GM18868 (cell line): ENCODE data around the gene COPZ1.
"Not testable (repeated sequence)": the region's sequence is repeated elsewhere in the genome, so short reads cannot be mapped to it uniquely, and the experiment has no call there.

Source experiments
- ATAC-seq: cut with Tn5 transposase; IDR thresholded peaks from one replicate; pipeline ENCODE4 v1.9.1; 2021; ENCODE audit warnings: mild to moderate bottlenecking, moderate library complexity; ENCODE audit not compliant: unreplicated experiment

The COPZ1 gene, protein sequence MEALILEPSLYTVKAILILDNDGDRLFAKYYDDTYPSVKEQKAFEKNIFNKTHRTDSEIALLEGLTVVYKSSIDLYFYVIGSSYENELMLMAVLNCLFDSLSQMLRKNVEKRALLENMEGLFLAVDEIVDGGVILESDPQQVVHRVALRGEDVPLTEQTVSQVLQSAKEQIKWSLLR

DNA sequence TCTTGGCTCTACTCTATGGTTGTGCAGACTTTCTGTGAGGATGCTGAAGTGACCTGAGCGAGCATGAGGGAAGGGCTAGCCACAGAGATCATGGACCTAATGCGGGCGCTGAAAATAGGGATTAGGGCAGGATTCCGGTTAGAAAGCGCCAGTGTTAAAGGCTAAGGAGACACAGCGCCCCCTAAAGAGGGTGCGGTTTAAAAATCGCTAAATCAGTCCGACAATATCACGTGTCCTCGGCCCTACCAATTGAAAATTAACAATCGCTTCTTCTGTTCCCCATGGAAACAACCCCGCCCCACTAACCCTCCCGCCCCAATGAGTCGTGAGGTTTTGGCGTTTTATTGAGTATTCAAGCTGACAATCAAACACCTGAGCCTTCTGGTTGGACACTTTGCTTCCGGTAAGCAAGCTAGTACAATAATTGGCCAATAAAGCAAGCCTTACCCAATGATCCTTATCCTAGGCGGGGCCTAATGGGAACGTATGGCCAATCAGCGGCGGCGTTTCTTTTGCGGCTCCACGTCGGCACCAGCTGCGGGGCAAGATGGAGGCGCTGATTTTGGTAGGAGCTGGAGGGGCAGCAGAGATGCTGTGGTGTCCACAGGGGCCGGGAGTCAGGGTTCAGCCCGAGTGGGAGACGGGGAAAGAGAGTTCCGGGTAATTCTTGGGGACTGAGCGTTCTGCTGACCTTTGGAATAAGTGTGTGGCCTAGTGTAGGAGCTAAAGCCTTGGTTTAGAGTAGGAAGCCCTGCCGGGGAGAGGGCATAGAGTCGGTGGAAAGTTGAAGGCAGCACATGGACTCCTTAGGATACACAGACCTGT lies at the start of gene COPZ1:
COPZ1 (plus strand) TSS at position 515 of the 825 bp plus-strand sequence; CDS start at position 548, 33 bp downstream.
- ATAC-seq, result peak; percentile 99

DNA sequence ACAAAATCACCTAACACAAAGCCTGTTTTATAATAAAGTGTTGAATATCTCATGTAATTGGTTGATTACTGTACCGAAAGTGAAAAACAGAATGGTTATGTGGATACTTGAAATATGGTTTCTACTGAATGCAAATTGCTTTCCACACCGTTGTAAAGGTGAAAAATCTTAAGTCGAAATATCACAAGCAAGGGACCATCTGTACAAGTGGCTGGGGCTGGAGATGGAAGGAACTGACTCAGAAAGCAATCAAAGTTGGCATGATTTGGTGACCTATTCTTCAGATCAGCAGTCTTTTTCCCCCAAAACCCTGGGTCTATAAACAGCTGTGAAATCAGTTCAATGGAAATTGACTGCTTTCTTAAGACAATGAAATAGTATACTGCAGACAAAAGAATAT lies 48.6 kb upstream of the COPZ1 start:
- no peak for ATAC-seq

DNA sequence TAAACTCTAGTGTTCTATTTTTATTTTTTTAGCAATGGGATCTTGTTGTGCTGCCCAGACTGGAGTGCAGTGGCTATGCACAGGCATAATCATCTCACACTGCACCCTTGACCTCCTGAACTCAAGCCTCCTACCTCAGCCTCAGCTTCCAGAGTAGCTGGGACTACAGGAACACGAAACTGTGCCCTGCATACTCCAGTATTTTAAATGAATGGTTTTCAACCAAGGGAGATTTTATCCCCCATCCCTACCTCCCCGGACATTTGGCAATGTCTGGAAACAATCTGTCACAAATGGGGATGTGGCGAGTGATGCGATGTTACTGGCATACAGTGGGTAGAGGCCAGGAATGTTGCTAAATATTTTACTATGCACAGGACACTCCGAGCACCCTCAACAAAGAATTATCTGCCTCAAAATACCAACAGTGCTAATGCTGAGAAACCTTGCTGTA lies 47.1 kb upstream of the COPZ1 start:
- ATAC-seq, result no peak

DNA sequence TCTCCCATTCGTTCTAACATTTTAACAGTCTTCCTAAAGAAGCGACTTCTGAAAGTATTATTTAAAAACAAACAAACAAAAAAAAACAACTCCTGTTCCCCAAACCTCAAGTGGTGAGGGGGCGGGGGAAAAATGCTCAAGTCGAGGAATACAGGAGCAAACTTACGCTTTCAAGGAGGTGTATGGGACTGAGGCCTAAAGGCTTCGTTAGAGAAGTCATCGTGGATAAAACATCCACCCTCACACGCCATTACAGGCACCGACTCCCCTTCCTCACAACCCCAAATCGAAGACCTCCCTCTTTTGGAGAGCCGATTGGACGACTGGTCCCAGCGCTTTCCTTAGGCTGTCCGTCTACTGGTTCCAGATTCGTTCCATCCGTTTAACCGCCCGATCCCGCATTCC lies 45.7 kb upstream of the COPZ1 start:
- ATAC-seq, result no peak

DNA sequence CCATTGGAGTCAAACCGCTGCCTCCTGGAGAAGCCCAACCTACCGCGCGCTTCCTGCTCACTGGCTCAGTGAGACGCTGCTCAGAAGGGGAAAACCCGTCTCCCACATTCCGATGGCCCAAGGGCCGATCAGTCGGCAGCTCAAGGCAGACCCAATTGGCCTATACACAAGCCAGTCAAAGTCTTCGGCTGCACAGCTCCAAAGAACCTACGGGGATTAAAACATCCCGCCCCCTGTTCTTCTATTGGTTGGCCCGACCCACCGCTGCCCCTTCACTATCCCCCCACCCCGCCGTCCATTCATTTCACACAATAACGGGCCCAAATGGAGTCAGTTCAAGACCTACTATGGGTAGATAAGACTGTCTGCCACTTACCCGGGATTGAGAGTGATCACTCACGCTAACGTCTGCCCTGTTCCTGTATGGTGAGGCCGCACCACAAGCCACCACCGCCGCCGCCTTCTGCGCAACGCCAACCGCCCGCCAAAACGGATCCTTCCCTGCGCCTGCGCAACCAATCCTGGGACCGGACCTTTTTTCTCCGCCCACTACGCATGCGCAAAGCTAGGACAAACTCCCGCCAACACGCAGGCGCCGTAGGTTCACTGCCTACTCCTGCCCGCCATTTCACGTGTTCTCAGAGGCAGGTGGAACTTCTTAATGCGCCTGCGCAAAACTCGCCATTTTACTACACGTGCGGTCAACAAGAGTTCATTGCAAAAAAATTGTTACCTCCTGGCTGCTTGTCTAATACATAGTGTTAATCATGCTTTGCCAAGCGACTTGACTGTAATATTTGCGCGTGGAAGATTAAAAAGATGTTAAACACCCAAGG lies 45.1 kb upstream of the COPZ1 start, which contains the start of gene CBX5:
CBX5 (minus strand) TSS at position 491 of the 836 bp plus-strand sequence. CDS start 22,472 bp downstream, outside the sequence.
- peak; percentile 71 for ATAC-seq

DNA sequence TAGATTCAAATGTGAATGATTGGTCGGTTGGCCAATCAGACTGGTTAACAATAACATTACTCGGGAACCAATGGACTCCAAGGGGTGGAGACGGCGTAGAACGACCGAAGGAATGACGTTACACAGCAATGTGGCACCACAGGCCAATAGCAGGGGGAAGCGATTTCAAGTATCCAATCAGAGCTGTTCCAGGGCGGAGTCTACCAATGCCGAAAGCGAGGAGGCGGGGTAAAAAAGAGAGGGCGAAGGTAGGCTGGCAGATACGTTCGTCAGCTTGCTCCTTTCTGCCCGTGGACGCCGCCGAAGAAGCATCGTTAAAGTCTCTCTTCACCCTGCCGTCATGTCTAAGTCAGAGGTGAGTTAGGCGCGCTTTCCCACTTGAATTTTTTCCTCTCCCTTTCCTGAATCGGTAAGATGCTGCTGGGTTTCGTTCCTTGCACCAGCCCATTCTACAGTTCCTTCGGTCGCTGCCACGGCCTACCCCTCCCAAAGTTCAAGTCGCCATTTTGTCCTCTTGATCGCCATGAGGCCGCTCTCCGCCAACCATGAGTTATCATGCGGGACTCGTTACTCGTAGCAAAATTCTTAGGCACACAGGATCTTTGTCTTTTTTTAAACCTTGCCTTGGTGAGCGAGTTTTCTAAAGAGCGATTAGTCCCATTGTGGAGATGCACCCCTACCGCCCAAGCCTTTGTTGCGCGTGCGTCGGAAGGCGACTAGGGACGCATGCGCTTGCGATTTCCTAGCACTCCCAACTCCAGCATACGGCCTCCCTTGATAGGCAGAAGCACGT lies 44.3 kb upstream of the COPZ1 start, which contains the start of gene HNRNPA1:
HNRNPA1 (plus strand) TSS at position 259 of the 793 bp plus-strand sequence; CDS start at position 341, 82 bp downstream.
- ATAC-seq, result peak; percentile 88

DNA sequence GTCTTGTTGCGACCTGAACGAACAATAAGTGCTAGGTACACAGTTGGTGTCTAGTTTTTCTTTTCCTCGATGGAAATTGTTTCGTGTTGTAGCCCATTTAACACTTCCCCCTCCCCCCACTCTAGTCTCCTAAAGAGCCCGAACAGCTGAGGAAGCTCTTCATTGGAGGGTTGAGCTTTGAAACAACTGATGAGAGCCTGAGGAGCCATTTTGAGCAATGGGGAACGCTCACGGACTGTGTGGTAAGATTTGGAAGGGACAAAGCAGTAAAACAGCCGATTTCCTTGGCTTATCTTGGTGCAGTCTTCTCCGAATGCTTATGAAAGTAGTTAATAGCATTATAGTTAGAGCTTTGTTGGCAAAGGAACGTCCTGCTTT lies 43.7 kb upstream of the COPZ1 start:
- ATAC-seq, result not testable (repeated sequence)

DNA sequence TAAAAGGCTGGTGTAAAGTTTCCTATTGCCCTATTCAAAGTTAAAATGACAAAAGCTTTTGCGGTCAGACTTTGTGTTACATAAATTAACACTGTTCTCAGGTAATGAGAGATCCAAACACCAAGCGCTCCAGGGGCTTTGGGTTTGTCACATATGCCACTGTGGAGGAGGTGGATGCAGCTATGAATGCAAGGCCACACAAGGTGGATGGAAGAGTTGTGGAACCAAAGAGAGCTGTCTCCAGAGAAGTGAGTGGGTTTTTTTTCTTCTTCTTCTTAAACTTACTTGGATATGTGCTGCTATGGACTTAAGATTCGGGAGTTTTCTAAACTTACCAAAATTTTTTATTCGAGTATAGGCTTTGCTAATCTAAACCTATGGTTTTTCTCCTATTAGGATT lies 43.2 kb upstream of the COPZ1 start:
- not testable (repeated sequence) for ATAC-seq

DNA sequence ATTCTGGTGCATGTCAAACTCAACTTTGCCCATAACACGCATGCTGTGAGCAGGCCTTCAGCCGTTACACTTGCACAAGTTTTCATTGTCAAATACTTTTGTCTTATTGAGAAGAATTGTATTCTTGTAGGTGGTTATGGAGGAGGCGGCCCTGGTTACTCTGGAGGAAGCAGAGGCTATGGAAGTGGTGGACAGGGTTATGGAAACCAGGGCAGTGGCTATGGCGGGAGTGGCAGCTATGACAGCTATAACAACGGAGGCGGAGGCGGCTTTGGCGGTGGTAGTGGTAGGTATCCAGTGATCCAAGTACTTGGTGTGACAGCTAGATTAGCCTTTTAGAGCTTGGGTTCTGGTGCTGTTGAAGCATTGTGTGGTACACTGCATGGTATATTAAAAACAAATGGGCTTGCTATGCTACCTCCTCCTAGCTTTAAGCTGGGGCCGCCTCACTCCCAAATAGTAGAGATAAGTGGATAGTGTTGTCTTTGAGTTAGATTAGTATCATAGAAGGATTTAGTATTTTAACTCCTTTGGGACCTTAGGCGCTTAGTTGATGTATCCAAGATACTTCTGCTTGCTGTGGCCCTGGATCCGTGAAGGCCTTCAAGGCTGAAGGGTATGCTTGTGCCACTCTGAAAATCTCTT lies 41.9 kb upstream of the COPZ1 start:
- ATAC-seq, result no peak

DNA sequence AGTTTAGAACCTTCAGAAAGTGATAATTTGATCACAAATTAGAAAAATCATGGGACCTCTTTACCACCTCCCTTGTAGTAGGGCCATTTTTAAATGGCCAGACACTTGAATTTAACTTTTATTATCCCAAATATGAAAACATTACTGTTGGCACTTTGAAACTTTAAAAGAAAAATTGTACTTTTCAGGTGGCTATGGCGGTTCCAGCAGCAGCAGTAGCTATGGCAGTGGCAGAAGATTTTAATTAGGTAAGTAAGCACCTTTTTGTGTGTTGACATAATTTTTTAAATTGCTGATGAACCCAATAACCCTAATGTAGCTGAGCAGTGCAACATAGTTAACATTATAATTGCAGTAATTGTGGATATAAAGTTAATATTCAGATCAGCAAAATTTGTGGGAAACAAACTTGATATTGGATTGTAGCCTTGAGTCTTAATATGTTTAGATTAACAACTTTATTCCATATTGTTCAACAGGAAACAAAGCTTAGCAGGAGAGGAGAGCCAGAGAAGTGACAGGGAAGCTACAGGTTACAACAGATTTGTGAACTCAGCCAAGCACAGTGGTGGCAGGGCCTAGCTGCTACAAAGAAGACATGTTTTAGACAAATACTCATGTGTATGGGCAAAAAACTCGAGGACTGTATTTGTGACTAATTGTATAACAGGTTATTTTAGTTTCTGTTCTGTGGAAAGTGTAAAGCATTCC lies 40.7 kb upstream of the COPZ1 start:
- not testable (repeated sequence) for ATAC-seq

DNA sequence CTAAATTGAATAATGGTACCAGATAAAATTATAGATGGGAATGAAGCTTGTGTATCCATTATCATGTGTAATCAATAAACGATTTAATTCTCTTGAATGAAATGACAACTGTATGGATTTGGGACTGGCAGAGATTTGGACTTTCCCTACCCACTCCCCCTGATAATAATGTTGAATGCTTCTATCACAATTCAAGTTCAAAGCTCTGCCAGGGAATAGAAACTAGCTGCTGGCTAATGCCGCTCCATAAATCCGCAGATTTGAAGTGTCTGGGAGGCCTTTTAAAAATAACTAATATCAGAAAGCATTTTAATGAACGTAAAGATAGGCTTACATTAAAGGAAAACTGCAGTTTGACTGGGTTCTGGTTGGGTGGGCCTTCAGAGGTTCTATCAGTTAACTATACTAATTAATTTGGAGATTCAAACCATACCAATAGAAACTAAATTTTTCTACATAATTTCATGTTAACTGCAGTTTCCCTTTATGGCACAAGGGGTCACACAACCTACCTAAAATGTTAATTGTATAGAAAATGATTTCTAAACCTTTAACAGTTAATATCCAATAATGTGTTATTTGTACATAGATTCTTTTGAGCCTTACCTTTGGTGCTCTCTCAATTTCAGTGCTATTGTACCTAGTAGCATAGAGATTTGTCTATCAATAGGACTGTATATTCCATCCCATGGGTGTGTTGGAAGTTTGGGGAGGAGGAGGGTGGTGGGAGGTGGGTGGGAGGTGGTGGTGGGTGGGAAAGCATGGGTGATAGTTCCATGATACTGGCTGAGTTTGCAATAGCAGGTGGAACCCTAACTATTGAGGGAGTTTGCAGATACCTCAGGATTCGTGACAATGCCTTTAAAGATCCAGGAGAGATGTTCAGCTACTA lies 39.5 kb upstream of the COPZ1 start:
- no peak for ATAC-seq

DNA sequence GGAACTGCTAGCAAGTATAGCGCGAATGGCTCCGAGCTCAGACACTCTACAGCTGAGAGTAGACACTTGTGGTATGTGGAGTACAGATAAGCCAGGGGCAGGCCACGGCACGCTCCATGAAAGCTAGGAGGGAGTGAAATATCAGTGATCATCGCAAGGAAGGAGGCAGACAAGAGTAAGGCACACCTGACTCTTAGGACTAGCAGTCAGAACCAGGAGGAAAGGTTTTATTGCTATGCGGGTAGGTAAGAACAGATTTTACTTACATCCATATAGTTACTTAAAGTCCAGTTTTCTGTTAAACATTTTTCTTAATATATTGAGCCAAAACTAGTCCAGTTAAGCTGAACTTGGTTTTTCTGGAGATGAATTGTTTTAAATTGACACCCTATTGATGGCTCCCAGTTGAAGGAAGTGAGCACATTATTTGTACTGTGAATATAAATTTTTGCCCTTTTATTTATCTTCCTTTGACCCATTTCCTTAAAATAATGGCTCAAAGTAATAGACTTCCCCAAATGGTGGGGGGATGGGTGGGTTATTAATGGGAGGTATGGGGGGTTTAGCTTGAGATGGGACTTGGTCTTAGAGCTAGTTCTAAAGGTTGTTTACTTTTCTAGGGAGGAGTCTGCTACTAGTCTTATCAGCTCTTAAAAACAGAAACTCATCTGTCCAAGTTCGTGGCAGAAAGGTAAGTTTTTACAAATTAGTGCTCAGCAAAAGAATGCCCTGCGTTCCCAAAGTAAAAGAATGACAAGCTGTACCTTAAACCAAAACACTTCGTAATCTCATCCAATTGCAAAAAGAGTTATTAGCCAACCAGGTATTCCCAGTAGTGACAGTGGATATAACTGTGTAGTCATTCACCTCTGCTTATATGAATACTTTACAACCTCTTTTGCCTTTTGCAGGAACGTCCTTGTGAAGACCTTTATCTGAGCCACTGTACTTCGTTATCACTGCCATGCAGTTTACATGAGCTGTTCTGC lies 38.6 kb upstream of the COPZ1 start:
- ATAC-seq, result no peak

DNA sequence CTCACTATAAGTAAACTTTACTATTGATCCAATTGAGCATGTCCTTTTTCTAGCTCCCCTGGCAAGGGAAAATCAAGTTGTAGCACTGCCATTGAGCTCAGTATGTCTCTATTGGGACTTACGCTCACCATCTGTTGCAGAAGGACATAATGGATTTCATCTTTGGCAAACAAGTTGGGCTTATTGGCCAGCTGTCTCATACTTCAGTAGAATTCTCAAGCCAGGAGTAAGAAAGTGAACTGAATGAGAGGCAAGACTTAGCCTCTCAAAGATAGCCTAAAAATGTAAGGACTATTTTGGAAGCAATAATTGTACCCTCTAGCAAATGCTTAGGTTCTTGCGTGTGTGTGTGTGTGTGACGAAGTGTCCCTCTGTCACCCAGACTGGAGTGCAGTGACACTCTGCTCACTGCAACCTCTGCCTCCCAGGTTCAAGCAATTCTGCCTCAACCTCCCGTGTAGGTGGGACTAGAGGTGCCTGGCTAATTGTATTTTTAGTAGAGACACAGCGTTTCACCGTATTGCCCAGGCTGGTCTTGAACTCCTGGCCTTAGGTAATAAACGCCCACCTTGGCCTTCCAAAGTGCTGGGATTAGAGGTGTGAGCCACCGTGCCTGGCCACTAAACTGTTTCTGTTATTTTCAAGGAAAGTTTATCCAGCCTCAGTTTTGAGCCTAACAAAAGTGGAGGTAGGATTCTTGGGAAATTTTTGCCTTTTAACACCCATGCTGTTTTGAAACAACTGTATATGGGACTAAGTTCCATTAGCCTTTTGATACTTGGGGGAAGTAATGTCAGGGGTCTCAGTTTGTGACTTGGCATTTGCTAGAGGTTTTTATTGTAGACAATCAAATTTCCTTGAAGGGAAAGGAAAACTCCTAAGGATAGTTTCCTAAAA lies 37.4 kb upstream of the COPZ1 start:
- no peak for ATAC-seq

DNA sequence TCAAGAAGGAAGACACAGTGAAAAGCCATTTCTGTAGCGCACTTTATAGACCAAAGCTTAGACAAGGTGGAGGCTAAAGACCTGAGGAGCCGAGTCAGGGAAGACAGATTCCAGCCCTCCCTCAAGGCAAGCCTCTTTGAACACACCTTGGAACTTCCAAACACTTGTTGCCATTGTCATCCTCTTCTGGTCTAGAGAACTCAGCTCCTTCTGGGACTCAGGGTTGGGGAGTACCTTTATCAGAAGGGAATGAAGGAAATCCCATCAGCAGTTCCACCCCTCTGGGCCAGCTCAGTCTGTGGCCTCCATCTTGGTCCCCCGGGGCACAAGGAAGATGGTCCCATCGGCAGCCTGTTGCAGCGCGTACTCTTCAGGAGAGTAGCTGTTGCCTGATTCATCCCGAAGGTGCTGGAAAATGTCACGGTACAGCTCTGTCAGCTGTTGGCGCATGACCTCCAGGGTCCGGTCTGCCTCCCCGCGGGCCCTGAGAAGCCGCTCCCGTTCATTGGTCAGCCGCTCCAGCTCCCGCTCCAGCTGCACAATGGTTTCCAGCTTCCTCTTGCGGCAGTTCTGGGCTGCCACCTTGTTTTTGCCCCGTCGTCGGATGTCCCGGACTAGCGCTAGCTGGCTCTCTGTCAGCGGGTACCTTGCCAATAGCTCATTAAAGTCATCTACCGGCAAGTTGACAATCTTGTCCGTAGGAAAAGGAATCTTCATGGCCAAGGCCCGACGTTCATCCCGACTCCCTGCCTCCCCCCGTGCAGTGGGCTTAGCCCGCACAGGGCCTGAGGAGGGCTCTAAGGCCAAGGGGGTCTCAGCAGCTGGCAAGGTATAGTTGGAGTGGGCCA lies 32.6 kb upstream of the COPZ1 start:
- no peak for ATAC-seq

DNA sequence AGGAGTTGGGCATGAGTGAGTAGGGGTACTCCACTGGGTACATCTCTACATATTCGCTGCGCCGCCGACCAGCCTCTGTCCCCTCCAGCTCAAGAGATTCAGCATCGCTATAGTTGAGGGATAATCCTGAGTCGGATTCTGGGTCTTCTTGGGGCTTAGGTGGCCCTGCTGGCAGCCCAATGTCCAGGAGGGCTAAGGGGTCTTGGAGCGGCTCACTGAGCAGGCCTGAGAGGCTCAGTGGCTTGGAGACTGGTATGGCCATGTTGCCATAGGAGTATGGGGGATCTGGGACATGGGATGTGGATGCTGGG lies 32.0 kb upstream of the COPZ1 start:
- no peak for ATAC-seq
